Stimulated activated CD8-positive, alpha-beta memory T cell treated with anti-CD3 and anti-CD28 coated beads, Interleukin-7, amount 100 ng/mL, for 1 hour (primary cell): Measurements from ENCODE around the gene GLYATL1.

ENCODE experiments used
- DNase-seq, 2 donors: peaks; one replicate each; pipeline ENCODE4 v3.0.0-alpha.2; 2020; ENCODE audit warnings: low read depth in 2 of 2

The GLYATL1 gene

DNA sequence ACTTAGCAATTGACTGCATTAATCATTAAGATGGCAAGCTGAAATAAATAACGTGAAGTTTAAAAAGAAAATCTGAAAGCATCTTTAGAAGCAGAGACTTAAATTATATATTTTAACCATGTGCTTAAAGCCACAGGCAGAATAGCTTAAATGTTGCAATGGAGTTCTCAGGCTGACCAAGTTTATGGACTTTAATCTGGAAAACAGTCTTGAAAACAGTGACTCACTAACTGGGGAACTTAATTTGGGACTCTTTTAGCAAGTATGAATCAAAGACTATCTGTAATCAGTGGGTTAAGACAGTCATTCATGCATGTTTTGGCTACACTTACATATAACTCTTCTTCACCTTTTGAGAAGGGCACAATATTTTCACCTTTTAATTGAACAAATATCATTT, 12.6 kb upstream of the GLYATL1 start:
- DNase-seq: no peak

DNA sequence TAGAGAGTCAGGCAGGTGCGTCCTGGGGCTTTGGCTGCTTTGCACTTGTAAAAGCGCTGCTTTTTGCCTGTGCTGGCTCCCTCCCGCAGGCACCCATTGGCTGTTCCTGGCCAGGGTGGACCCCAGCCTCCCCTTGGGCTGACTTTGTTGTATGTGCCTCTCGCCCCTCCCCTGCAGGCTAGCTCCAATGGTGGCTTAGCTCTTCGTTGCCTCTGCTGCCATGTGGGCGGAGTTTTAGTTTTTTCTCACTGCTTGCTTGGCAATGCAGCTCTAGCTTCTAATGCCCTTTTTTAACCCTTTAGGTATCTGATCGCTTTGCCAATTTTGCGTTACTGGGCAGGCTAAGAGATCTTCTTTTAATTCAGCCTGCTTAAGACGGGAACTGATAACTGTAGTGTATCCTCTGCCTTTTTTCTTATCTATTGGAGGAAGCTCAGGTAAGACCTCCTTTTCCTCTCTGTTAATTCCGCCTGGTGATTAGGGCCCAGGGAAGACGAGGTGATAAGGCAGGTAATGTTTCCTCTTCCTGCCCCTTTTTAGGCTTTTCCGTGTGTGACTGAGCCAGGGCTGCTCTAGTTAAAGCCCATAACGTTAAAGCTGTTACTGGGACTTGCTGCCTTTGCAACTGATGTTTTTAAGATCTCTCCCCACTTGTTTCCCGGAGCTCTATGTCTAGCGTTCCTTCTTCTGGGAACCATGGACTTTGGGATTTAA, 11.7 kb upstream of the GLYATL1 start:
- no peak for DNase-seq

DNA sequence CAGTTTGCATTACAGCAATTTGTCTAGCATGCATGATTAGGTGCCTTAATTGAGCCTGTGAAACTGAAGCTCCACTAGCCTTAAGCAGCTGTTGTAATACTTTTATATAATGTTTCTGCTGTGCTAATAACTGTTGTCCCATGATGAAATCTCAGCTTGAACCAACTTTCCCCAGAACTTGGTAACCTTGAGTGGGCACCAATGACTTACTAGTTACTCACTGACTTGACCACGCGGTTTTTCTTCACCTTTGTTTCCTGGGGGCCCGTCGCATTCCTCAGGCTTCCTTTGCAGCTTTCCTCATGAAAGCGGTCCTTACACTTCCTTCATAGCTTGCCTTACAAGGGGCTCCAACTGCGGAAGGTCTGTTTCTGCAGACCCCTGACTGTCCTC, 11.2 kb upstream of the GLYATL1 start:
- DNase-seq: no peak

DNA sequence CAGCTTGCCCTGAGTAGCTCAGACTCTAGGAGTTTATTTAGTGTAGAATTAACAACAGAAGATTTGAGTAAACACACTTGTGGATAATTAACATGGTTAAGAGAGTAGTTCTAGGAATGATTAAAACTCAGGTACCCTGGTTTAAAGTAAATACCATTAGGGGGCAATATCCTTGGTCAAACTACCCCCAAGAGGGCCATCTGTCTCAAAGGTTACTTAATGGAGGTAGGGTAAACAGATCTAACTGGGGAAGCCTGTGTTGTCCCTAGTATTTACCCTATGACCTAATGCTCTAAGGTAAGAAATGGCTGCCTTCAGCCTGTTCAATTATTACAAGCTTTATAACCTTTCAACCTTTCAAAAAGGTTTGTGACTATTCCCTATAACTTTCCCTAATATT, 10.6 kb upstream of the GLYATL1 start:
- DNase-seq: no peak

DNA sequence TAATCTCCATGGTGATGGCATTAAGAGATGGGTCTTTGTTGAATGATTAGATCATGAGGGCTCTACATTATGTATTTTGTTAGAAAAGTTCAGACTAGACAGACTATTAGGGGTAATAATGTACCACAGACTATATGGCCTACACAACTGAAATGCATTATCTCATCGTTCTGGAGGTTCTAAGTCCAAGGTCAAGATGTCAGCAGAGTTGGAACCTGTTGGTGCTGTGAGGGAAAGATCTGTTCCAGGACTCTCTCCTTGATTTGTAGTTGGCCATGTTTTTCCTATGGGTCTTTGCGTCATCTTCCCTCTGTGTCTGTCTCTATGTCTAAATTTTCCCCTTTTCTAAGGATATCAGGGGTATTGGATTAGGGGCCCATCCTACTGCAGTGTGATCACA, 8.4 kb upstream of the GLYATL1 start:
- no peak for DNase-seq

DNA sequence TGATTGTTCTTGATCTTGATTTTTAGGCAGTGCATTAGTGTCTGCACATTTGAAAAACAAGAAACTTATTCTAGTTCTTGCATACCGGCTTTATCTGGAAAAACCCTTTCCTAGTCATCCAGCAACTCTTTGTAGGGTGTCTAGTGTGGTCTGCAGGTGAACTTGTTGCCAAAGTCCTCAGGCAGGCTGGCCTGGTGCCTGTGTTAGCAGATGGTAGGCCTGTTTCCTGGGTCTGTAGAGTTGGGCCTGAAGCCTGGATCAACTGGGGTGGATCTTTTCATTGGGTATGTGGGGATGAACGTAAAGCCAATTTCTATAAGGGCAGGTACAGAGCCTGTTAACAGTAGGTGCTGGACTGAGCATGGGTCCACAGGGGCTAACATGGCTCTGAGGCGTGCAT, 5.6 kb upstream of the GLYATL1 start:
- no peak for DNase-seq

DNA sequence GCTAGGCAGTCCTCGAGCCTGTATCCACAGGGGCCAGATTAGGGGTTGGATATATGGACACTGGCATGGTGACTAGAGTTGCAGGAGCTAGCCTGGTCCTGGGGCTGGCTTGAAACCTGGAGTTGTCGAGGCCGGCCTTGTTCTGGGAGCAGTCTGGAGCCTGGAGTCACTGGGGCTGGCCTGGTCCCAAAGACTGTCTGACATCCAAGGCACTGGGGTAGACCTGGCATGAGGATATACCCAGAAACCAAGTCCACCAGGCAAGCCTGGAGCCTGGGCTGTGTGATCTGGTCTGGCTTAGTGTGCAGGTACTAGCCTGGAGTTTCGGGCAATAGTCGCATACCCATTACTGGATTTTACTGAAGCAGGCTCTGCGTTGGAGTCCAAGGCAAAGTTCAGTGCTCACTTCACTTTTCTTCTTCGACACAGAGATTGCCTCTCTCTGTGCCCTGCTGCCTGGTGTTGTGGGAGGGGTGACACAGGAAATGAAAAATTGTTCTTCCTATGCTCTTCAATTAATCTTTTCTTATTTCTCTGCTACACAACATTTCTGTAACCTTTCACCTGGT, 4.3 kb upstream of the GLYATL1 start:
- DNase-seq: no peak

DNA sequence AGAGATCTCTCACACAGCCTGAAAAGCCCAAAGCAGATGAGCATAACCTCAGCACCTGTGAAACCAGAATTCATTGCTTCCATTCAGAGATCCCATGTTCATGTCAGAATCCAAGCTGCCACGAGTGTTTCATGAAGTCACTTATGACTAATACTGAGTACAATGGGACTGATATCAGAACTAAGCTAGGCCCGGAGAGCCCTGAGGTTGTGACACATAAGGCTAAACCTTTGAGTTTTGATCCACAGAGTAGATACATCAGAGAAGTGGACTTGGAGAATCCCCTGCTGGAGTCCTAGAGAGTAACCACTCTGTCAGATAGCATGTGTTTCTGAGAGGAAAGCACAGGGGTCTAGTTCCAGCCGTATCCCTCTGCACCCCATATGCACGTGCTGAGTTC, 890 bp upstream of the GLYATL1 start:
- DNase-seq: no peak

DNA sequence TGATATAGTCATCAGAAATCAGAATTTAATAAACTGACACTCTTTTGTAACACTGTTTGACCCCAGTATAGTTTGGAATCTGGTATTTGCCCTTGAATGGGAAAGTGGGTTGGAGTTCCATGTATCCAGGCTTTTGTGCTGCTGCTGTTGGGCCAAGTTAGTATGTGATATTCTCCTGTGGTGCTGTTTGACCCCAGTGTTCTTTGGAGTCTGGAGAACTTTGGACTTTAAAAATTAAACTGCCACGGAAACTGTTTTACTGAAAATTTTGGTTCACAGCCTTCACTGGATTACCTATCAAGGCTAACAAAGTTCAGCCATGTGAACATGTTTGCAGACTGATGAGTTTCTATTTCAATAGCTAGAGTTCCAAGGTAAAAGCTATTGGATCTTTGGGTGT, 740 bp downstream of the GLYATL1 start:
- no peak for DNase-seq

DNA sequence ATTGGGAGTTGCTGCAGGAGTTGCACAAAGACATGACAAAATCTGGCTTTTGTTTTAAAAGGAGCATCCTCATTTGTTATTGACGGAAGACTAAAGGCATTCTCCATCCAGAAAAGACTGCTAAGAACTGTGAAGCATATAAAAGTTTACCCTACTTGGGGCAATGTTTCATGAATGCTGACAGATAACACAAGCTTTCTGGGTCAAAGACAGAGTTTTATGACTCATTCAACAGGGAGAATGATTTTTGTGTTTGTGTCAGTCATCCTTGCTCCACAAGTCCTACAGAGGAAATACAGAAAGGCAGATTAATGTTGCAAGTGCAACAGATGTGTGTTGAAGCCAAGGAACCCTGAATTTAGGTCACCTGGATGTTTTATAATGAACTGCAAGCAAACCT, 2.5 kb downstream of the GLYATL1 start:
- DNase-seq: no peak

DNA sequence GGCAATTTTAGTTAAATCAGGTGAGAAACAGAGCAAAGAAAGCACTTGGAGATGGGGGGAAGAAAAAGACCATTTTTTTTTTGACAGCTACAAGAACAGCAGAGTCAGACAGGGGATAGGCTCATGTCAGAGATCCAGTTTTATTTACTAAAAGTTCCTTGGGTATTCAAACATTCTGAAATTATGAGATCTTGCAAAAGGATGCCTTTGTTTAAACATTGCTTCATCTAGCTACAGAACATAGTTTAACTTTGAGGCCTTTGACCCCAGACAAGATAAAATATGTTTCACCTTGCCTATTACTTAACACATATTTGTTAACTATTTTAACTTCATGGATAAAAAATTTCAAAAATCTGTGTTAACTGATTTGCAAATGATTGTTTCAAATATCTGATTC, 6.4 kb downstream of the GLYATL1 start:
- no peak for DNase-seq

DNA sequence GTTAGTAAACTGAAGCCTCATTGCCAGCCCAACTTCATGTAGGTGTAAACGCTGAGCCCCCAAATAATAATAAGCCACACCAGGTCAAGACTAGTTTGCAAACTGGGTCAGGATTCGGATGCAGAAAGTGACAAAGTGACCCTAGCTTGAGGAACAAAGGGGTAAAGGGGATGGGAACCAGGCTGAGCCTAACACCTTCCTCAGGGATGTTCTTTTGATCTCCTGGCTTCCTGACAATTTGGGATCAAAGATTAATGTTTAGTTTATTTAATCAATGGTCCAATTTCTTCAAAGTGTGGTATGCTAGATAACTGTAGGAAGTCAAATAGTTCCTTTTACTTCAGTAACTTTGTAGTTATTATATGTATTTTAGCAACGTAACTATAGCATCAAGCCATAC, 9.9 kb downstream of the GLYATL1 start:
- no peak for DNase-seq

DNA sequence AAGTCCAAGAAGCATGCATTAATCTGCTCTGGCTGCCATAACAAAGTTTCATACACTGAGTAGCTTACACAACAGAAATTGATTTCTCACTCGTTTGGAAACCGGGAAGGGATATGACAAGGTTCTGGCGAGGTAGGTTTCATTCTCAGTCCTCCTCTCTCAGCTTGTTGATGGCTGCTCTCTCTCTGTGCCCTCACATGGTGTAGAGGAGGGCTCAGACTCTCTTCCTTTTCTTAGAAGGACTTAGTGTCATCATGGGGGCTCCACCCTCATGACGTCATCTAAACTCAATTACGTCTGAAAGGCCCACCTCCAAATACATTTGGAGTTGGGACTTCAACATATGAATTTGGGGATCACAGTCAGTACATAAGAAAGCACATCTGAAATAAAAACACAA, 18.6 kb downstream of the GLYATL1 start:
- DNase-seq: no peak

DNA sequence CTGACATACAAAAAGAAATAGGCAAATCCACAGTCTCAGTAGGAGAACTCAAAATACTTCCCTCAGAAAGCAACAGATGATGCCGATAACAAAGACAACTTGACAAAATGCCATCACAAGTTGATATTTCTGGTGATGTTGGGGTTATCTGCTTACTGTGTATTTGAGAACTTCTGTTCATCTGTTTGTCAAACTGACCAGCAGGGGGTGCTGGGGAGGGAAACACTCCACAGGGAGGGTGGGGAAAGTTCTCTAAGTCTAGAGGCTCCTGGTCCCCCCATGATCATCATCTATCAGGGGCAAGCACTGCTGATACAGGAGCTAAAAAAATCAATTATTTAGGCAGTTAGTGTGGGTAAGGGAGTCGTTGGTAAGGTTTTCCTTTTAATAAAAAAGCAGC, 19.2 kb downstream of the GLYATL1 start:
- DNase-seq: no peak

DNA sequence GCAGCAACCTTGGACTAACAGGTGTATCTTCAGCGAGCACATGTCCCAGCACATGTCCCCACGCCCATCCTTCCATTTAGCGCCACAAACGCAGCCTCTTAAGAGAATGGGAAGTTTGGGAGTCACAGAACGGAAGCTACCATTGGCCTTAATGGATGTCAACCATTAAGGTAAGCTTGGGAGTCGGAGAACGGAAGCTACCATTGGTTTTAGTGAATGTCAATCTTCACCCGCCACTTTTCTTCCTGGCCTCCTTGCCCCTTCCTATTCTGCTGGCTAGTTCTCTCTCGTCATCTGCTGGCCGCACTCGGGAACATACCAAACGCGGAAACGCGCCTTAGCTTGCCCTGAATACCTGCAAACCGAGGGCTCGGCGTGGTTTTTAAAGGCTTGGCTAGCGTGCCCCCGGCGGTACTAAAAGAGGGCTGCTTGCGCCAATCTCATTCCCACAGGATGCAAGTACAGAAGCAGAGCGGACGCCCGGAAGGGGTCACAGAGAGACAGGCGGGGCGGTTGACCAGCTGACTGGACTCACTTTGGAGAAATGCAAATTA, 24.3 kb downstream of the GLYATL1 start:
- no peak for DNase-seq

DNA sequence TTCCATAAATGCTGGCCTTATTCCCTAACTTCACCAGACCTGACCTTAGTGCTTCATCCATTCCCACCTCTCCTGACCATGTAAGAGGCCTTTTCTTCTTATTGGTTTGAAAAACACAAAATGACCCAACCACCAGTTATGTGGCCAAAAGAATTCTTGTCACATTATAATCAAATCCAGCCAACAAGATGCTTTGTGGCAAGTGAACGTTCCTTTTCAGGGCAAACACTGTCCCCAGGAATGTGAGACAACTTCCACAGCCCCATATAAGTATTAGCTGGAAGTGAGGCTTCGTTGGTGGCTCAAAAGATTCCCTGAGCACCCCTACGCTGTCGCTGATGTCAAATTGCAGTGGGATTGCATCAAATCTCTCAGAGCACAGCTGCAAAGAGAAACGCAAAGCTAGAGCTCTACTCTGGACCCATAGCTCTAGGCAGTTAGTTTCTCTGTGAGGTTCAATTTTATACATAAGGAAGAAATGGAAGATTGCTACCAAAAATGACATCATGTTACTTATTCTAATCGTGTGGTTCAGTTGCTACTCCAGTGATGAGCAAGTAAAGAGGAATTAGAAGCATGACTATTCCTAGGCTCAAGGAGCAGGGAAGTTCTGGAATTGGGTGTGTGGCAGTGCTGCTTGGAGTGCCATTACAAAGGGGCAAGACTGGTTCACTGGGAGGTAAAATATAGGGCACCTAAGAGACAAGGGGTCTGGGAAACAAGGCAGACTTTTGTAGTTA, 26.1 kb downstream of the GLYATL1 start:
- DNase-seq: no peak

DNA sequence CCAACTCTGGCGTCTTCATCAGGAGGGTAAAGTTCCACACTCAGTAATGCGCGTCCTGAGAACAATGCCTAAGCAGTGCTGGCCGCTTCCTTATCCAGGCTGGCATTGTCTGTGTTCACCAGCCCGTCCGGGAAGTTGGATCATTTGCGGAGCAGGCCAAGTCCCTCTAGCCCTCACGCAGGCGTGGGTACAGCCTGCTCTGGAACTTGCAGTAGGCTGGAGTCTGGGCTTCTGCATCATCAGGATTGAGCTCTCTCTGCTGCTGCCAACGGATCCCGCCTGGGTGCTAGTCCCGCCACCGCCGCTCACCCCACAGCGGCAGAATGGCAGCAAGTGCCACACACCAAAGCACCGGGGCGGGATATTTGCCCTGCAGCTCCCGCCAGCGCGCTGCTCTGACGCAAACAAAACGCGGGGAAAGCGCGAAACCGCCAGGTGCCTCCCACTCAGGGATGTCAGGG, 29.0 kb downstream of the GLYATL1 start:
- no peak for DNase-seq

DNA sequence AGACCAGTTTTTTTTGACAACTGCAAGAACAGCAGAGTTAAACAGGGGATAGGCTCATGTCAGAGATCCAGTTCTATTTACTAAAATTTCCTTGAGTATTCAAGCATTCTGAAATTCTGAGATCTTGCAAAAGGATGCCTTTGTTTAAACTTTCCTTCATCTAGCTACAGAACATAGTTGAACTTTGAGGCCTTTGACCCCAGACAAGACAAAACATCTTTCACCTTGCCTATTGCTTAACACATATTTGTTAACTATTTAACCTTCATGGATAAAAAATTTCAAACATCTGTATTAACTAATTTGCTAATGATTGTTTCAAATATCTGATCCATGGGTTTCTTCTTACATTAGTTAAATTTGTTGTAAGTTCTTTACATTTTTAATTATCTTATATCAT, 38.2 kb downstream of the GLYATL1 start:
- no peak for DNase-seq

DNA sequence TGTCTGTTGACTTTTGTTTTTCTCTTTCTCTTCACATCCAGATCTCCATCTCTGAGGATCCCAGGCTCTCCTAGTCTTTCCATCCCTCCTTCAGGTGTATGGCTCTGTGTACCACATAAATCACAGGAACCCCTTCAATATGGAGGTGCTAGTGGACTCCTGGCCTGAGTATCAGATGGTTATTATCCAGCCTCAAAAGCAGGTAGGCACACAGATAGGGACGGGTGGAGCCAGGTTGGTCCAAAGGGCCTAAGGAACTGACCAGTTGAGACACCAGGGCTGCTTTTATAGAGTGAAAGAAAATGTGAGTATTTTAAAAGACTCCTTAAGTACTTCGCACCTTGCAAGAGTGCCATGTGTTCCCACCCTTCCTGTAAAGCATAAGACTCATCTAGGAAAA, 39.9 kb downstream of the GLYATL1 start:
- no peak for DNase-seq

DNA sequence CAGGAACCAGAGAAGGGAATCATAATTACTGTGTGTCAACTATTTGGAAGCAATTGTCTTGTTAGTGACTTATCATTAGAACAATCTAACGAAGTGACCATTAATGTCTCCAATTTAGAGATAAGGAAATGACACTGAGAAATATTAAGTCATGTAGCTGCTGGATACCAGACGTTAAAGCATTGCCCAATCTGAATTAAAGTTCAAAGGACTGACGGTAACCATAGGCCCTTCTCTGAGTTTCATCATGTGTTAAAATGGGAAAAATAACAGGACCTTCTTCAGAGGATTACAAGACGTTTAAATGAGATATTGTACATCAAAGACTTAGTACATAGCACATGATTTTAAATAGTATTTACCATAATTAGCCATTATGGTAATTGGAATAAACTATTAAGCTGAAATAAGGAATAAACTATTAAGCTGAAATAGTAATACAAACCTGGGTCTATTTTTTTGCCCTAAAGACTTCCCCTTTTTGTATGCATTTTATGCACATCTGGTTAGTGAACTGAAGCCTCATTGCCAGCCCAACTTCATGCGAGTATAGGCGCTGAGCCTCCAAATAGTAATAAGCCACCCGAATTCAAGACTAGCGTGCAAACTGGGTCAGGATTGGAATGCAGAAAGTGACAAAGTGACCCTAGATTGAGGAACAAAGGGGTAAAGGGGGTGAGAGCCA, 41.0 kb downstream of the GLYATL1 start:
- no peak for DNase-seq

DNA sequence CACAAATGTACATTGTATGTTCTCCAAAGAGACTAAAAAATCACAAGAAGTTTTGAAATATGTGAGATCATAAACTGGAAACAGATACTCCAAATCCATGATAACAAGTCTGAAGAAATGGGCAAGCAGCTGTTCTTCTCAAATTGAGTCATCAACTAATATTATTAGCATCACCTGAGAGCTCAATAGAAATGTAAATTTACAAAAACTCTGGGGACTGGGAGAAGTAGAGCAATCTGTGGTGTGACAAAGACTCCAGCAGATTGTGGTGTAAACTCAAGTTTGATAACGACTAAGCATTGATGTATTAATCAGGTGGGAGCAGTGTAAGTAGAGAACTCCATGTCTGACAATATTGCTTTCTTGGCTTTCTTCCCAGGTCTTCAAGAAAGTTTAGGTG, 53.2 kb downstream of the GLYATL1 start:
- no peak for DNase-seq

DNA sequence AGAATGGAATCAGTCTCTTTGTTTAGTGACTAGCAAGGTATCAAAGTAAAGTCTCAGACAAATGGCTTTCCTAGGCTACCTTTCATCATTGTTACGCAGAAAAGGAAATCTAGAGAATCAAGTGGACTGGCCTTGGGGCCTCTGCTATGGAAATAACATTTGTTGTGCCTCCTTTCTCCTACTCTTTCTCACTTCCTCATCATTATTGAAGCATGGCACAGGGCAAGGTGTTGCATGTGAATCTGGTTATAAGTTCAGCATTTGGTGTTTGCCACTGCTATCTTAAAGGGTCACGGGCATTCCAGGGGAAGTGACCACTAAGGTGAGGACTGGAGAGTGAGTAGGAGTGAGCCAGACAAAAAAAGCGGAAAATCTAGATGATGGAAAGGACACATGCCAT, 54.9 kb downstream of the GLYATL1 start:
- DNase-seq: no peak
